Transverse colon (tissue), 4 donors: ENCODE data around the gene ENPP6.

ENCODE experiments used
- CTCF ChIP-seq, 5 experiments: fragments of 200-600 bp in 3 of 5; fragments of 450-650 bp in 2 of 5; sonication (generic) in 3 of 5; IDR thresholded peaks; 1 replicate in 2 of 5; 2 replicates in 3 of 5; pipeline ENCODE4 v1.5.1; 2016 to 2017; ENCODE audit warnings: antibody characterized with exemption in 5 of 5, inconsistent platforms in 3 of 5, mild to moderate bottlenecking in 2 of 5, moderate library complexity in 1 of 5
- POLR2A ChIP-seq: fragments of 450-650 bp; IDR thresholded peaks from one replicate; pipeline ENCODE4 v1.6.1; 2016; ENCODE audit warnings: antibody characterized with exemption, mild to moderate bottlenecking, moderate library complexity
- POLR2AphosphoS5 ChIP-seq, 3 donors: sonication (generic); formaldehyde crosslinking; IDR thresholded peaks; one replicate each; pipeline ENCODE4 v1.6.1; 2016; ENCODE audit warnings: antibody characterized with exemption in 3 of 3

- TF ChIP-seq POLR2A, result no peak
- no peak for TF ChIP-seq CTCF (IDR thresholded peaks at IDR 0.05)
- no peak for TF ChIP-seq POLR2AphosphoS5 (IDR thresholded peaks at IDR 0.05)
Observed at GRCh38 chr4:184191267-184191666, 26.4 kb downstream of the ENPP6 start.
